GM20431 (cell line): ENCODE results near the gene PRKCE.

Experiments used
- in situ Hi-C: fragments of 300-500 bp; cut with MseI, MboI; formaldehyde crosslinking; loops from one replicate; pipeline ENCODE4 v1.15.0; 2020; ENCODE audit warnings: low sequenced_read_pairs; ENCODE audit not compliant: unreplicated experiment

Gene PRKCE

DNA sequence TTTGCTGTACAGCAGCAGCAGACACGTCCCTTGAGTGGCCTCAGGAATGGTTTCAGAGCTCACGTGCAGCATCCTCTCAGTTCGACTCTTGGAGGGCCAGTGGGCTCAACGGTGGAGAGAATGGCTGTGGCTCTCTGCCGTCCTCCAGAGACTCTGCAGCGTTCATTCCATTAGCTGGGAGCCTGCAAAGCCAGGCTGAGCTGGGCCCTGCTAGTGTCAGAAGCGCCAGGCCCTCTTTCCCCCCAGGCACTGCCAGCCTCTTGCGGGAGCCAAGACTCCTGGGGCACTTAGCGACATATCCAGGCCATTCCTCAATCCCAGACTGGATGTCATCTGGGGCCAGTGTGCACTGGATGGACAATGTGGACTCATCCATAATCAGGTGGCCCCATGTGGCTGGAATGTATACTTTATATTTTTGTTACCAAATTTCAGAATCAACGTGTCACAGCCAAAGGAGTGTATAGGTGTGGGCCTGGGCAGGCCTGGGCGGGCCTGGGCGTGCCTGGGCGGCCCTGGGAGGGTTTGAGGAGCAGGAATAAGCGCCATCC is 520.6 kb downstream of the PRKCE start:
- in situ Hi-C loops, result no loop called here

DNA sequence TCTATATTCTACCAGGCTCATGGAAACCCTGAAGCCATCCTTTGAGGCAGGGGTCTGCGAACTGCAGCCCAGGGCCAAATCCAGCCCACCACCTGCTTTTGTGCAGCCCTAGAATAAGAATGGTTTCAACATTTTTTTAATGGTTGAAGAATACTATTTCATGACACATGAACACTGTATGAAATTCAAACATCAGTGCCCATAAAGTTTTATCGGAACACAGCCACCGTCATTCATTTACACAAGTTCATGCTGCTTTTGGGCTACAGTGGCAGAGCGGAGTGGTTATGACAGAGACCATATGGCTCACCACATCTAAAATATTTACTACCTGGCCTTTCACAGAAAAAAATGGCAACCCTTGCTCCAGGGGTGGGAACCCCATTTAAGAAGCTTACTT is 521.6 kb downstream of the PRKCE start:
- in situ Hi-C loops, result no loop called here

DNA sequence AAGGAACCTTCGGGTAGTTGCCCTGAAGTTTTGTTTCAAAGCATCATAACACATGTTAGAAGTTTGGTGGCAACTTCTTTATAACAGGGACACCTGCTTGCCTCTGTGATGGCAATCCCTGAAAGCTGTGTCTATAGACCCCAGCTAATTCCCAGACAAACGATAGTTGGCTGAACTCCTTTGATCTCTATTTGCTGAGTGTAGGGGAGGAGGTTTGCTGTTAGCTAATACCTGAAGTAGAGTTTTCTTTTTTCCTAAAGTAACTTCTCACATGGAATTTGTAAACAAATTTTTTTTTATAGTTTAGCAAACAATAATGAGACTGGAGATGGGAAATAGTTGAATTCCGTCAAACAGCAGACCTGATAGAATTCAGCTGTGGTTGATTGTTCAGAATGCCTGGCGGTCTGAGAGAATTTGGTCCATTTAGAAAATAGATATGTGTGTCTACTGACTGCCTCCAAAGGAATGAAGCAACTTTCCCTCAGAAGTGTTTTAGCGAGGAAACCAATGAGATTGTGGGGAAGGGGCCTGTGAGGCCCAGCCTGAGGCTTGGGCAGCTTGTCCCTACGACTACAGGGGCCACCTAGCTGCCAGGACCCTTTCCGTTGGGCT is 522.3 kb downstream of the PRKCE start:
- in situ Hi-C loops, result no loop called here

DNA sequence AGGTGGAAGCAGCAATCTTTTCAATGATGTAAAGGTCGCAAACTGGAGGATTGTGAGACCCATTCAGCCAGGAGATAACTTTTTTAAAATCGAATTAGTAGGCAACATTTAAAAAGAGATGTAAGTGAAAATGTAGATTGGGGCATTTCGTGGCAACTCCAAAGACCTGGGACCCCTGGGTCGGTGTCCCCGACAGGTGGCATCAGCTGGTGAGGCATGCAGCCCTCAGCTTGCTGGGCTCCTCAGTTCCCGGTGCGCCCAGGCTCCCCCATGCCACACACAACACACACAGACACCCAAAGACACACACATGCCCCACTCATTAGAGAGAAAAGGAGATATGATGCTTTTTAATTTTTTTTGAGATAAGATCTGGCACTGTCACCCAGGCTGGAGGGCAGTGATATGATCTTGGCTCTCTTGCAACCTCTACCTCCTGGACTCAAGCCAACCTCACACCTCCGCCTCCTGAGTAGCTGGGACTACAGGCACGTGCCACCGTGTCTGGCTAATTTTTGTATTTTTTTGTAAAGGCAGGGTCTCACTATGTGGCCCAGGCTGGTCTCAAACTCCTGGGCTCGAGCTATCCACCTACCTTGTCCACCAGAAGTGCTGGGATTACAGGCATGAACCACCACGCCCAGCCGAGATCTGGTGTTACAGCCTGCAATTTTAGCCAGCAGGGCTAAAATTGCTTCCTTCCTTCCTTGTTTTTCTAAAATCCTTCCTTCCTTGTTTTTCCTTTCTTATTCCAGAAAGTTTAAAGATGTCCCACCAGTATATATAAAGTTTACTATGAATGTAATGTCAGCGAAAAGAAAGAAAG is 523.1 kb downstream of the PRKCE start:
- in situ Hi-C loops, result no loop called here

DNA sequence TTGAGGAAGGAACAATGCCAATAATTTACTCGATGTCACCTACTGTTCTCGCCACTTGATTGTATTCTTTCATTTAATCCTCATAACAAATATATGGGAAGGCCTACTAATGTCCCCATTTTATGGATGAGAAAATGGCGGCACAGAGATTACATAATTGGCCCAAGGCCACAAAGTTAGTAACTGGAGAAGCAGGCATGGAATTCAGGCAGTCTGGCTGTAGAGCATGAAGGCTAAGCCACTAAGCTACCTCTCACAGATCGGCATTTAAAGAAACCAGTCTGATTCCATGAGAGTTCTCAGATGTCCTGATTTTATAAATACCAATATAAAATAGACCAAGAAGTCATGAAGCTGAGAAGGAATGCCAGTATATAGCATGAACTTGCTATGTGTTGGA is 523.9 kb downstream of the PRKCE start:
- in situ Hi-C loops, result no loop called here

DNA sequence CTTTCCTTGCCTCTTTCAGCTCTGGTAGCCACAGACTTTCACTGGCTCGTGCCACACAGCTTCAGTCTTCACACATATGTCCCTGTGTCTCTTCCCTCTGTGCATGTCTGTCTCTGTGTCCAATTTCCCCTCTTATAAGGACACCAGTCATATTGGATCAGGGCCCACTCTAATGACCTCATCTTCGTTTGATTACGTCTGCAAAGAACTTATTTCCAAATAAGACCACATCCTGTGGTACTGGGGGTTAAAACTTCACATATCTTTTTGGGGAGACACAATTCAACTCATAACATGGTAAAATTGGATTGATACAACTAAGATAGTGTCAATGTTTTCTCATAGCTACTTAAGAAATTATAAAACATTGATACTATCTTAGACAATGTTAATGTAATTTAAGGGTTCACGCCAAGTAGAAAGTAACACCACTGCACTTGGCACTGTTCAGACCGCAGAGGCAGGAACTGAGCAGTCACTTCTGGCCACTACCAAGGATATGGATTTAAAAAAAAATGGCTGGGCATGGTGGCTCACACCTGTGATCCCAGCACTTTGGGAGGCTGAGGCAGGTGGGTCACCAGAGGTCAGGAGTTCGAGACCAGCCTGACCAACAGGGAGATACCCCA is 526.1 kb downstream of the PRKCE start:
- in situ Hi-C loops, result no loop called here

DNA sequence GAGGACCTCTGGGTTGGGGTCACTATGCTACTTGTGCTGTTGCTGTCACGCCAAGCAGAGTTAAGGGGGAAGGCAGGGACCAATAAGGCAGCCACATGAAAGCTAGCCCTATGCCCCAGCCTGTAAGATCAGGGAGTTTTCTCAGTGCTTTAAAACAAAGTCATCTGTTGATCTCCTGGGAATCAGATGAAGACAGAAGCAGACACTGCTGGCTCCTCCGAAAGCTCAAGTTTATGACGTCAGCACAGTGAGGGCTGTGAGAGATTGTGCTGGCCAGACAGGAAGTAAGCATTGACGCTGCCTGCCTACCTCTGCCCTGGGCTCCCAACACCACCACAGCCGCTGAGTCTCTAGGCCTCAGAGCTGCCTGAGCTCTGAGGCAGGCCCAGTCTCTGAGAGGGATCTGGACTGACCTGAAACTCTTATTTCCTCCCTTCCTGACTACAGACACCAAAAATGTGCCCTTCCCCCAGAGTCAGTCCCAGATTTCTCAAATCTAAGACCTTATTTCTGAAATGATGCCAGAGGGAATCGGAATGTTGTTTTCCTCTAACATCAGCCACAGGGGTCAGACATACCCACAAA is 527.7 kb downstream of the PRKCE start:
- in situ Hi-C loops, result no loop called here

DNA sequence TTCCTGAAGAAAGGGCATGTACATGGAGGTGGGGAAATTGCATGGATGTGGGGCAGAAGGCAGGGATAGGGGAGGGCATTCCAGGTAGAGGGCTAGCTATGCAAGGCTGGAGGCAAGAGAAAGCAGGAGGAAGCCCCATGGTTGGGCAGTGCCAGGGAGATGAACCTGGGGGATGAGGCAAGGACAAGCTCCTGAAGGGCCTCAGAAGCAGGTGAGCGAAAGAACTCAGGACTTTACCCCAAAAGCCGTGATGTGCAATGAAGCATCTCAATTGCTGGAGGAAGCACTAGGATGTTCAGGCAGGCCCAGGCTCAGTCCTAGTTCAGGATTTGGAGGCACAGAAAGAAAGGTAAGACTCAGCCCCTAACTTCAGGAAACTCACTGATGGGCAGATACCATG is 528.7 kb downstream of the PRKCE start:
- in situ Hi-C loops, result no loop called here

DNA sequence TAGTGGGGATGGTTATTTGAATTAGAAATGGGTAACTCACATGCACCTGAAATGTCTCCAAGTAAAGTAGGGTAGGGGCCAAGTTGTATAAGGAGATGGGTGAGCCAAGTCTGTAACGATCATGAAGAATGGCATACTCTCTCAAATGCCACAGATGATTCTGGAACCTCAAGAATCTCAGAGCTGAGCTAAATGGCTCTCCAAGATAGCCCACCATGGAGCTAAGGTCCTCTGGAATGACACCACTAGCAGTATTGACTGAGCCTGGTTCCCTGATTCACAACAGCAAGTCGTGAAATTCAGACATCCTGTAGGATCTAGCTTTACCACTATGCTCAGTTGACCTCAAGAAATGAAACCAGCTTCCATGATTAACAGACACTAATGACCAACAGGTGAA is 529.8 kb downstream of the PRKCE start:
- in situ Hi-C loops, result no loop called here

DNA sequence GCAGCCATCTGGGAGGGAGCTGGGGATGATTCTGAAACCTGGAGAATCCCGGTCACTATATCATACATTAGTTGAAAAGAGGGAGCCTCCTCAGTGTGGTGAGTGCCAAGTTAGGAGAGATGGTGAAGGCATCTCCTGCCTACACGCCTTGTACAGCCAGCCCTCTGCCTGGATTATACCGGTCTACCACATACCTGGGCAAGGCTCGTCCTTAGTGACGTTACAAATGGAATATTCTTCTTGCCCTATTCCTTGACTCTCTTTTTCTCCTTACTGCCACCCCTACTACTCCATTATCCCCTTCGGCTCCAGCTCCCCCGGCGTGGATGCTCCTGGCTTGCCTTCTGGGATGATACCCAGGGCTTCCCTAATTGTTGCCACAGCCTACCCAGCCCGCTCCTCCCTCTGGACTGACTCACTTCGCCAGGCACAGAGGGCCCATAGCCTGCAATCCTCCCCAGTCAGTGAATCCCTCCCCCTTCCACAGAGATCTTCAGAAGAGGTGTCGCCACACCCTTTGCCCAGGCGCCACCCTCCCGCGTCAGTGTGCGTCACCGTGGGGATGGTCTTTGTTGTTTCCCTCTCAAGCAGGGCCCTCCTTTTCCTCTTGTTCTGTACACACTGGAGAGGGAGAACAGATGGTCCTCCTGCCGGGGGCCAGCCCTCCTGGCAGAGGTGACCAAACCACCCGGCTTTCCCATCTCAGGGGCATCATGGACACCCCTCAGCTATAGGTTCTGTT is 530.5 kb downstream of the PRKCE start:
- in situ Hi-C loops, result no loop called here

DNA sequence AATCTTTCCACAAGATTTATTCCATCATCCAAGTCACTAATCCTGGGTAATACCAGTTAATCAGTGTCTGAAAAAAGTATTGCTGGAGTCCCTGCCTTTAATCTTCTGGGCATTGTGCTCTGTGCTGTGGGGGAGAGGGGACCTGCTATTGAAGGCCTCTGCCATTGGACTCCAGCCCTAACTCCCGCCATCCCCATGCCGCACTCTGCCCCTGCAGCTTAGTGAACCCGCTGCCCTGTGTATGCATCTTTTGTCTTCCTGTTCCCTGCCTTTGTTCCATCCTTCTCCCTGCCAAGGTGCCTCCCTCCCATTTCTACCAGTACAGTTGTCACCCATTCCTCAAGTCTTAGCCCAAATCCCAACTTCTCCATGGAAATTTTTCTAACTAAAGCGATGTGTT is 532.0 kb downstream of the PRKCE start:
- in situ Hi-C loops, result no loop called here

DNA sequence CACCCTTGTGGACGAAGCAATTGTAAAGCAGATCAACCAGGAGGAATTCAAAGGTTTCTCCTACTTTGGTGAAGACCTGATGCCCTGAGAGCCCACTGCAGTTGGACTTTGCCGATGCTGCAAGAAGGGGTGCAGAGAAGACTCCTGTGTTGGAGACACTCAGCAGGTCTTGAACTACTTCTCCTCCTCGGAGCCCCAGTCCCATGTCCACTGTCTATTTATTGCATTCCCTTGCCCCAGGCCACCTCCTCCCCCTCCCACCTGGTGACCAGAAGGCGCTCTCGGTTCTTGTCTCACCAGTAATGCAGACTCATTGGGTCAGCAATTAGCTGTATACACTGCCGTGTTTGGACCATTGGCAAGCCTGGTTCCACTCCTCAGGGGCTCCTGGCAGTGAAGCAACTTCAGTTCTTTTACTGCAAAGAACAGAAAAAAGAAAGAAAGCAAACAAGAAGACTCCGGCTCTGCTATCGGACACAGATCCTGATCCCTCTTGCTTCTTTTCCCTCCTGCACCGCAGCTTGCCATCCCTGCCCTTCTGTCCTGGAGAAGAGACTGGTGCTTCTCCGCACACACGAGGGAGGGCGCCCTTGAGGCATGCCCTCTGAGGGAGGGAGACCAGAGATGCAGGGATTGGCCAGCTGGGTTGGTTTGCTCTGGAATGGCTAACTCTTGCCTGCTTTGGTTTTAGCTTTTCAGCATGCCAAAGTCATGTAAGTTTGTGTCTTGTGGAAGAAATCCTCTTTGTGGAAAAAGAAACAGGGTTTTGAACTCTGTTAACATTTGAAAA is 533.5 kb downstream of the PRKCE start:
- in situ Hi-C loops, result no loop called here

DNA sequence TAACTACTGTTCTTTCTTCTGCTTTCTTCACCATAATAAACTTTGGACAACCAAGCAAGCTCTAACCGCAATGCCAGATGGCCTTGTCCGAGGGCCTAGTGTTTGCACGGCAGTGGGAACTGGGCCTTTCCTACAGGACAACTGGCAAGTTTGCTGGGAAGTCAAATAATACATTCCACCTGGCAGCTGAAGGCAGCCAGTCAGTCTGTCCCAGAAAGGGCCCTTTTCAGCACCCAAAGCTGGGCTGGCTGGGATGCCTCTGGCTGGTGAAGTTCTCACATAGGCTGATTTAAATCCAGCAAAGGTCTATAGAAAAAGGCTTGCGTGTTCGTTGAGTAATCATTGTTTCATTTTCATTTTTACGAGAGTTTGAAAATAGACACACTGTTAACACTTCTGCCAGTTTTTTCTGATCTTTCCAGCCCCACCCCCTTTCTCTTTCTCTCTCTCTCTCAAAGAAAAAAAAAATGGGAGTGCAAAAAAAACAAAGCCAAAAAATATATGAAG is 535.7 kb downstream of the PRKCE start:
- in situ Hi-C loops, result no loop called here

DNA sequence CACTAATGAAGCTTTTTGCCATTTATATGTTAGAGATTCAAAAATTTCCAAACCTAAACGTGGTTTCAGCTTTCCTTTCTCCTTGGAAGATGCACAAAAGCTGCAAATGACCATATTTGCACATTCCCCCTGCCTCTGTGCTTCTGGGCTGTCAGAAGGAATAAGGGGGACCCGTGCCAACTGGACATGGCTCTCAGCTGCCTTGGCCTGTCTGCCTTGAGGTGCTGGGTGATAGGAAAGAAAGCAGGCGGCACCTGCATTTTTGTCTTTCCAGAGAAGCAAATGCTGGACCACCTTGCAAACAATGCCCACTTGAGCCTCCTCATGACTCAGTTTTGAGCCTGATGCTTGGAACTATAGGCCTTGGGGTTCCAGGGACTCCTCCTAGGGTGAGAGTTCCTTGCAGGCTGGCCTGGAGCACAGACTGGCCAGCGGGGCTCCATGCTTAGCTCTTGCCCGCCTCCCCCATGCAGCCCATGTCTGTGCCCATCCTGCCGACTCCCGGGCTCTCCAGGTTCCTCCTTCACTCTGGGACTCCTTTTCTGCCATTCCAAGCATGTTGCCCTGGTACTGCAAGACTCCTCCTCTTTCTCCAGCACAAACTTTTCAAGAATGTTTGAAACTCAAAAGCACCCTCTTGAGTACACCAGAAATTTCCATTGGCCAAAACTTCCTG is 536.7 kb downstream of the PRKCE start:
- in situ Hi-C loops, result no loop called here

DNA sequence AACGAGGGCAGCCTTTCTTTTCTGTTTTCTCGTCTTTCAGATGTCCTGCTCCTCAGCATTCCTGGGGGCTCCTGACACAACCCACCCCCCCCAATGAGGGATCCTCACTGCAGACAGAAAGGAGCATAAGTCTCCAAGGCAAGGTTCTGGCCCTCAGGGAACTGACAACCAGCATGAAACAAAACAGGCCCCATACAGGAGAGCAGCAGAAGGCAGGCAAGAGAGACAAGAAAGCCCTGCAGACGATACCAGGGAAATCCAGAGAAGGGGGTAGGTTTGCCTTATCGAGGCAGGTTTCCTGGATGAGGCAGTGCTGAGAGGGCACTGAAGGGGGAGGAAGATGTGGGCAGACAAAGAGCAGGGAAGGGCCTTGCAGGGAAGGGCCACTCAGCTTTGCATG is 541.9 kb downstream of the PRKCE start:
- in situ Hi-C loops, result no loop called here

DNA sequence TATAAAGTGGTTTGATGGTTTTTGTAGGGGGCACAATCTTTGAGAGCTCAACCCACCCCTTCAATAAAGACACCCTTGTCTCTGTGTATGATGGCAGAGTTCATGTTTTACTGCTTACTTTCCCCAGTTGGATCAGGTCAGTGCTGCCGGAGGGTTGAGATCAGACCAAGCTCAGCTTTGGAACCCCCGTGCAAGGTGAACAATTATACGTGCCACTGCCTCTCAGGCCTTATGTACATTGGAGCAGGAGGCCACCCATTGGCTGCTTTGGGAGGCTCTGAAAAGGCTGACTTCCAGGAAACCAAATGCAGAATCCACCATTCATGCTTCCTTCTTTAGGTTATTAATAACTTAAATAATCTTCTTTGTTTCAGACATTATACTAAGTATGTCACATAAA is 542.4 kb downstream of the PRKCE start:
- in situ Hi-C loops, result no loop called here

DNA sequence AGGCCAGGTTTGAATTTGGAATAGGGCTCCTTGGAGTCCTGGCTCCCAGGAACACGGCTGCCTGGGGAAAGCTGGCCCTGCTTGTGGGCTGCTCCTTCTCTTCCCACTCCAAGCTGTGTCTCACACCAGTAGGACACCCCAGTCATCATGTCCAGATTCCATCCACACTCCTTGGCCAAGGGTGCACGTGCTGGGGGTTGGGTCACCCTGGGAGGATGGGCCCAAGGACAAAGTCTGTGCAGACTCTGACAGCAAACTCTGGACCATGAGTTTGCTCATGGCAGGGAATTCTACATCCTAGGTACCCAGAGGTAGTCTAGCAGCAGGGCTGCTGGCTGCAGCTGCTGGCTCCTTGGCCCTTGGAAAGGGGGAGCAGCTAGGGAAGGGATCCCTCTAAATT is 543.4 kb downstream of the PRKCE start:
- in situ Hi-C loops, result no loop called here

DNA sequence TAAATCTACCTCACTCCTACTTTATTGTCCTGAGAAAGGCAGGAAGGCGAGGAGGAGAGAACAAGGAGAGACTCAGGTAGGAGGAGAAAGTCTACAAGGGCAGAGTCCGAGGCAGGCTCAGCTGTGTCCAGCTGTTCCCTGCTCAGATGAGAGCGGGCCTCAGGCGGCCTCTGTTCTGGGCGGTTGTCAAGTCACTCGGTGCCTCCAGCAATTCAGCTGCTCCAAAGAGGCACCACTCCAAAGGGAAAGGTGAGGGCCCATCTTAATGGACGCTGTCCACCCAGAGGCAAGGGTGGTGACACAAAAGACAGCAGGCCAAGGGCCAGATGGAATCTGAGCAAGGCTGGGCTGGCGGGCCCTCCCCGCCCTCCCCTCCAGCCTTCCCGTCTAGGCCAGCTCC is 544.3 kb downstream of the PRKCE start:
- in situ Hi-C loops, result no loop called here
